GM23248 (cell line): ENCODE data around the gene UBL3. TPM values are rescaled to one million over a fixed set of nuclear protein-coding genes. Genes with fewer than 3 reads are reported as not detected.
A peak's percentile ranks its signal among the peaks of the same experiment; 100 is the strongest.

Experiments
- DNase-seq: peaks from one replicate; pipeline ENCODE4 v3.0.0-alpha.2; 2015
- H2AFZ ChIP-seq: fragments of 200-600 bp; sonication (generic); 2 replicates; pipeline ENCODE4 v1.6.1; 2016; ENCODE audit warnings: antibody characterized with exemption
- H3F3A ChIP-seq: fragments of 200-600 bp; sonication (generic); 2 replicates; pipeline ENCODE4 v1.6.1; 2016; ENCODE audit warnings: mild to moderate bottlenecking, antibody characterized with exemption, mixed run types; ENCODE audit not compliant: insufficient read depth
- H3K27ac ChIP-seq: fragments of 200-600 bp; sonication (generic); 2 replicates; pipeline ENCODE4 v1.5.1; 2016; ENCODE audit warnings: mild to moderate bottlenecking
- H3K27me3 ChIP-seq: fragments of 200-600 bp; sonication (generic); replicated peaks from 2 replicates; pipeline ENCODE4 v1.6.1; 2016; ENCODE audit warnings: mild to moderate bottlenecking; ENCODE audit not compliant: insufficient read depth
- H3K36me3 ChIP-seq: fragments of 200-600 bp; sonication (generic); 2 replicates; pipeline ENCODE4 v1.6.1; 2016; ENCODE audit warnings: low read depth, mild to moderate bottlenecking
- H3K4me1 ChIP-seq: fragments of 200-600 bp; sonication (generic); 2 replicates; pipeline ENCODE4 v1.6.1; 2016; ENCODE audit warnings: mild to moderate bottlenecking; ENCODE audit not compliant: insufficient read depth
- H3K4me2 ChIP-seq: fragments of 200-600 bp; sonication (generic); one replicate; pipeline ENCODE4 v1.6.1; 2016; ENCODE audit warnings: mild to moderate bottlenecking; ENCODE audit not compliant: unreplicated experiment
- H3K4me3 ChIP-seq: fragments of 200-600 bp; sonication (generic); 2 replicates; pipeline ENCODE4 v1.5.1; 2016; ENCODE audit warnings: mild to moderate bottlenecking
- H3K79me2 ChIP-seq: fragments of 200-600 bp; sonication (generic); 2 replicates; pipeline ENCODE4 v1.6.1; 2016; ENCODE audit warnings: mild to moderate bottlenecking; ENCODE audit not compliant: insufficient read depth
- H3K9ac ChIP-seq: fragments of 200-600 bp; sonication (generic); 2 replicates; pipeline ENCODE4 v1.6.1; 2016; ENCODE audit warnings: mild to moderate bottlenecking
- H3K9me2 ChIP-seq: fragments of 200-600 bp; sonication (generic); 2 replicates; pipeline ENCODE4 v1.6.1; 2016; ENCODE audit warnings: mixed run types, mild to moderate bottlenecking, moderate library complexity; ENCODE audit not compliant: insufficient read depth
- H3K9me3 ChIP-seq: fragments of 200-600 bp; sonication (generic); one replicate; pipeline ENCODE4 v1.6.1; 2017; ENCODE audit warnings: low read depth
- H4K20me1 ChIP-seq: fragments of 200-600 bp; sonication (generic); 2 replicates; pipeline ENCODE4 v1.6.0; 2016; ENCODE audit not compliant: insufficient read depth
- EZH2 ChIP-seq: fragments of 200-600 bp; sonication (generic); IDR thresholded peaks from 2 replicates; pipeline ENCODE4 v1.6.1; 2018; ENCODE audit warnings: antibody characterized with exemption, mild to moderate bottlenecking; ENCODE audit not compliant: insufficient read depth, poor library complexity, severe bottlenecking
- EZH2phosphoT487 ChIP-seq: fragments of 200-600 bp; sonication (generic); IDR thresholded peaks from 2 replicates; pipeline ENCODE4 v1.6.1; 2018; ENCODE audit warnings: antibody characterized with exemption, moderate library complexity, mild to moderate bottlenecking, low read depth; ENCODE audit not compliant: insufficient read depth
- WGBS, 2 experiments: methylation state at CpG; one replicate each; pipeline ENCODE4 v1.1.6; 2015 to 2017; ENCODE audit warnings: low lambda C conversion rate in 2 of 2, low coverage in 1 of 2; ENCODE audit errors: missing lambda C conversion rate in 2 of 2; 5-methylcytosine and 5-hydroxymethylcytosine counted together
- in situ Hi-C: fragments of 300-500 bp; cut with MboI; formaldehyde crosslinking; loops from 2 replicates; pipeline ENCODE4 v1.15.0; 2020
- polyA plus RNA-seq: library from polyadenylated mRNA; unstranded; fragments of >200 nt; fragmentation: Nextera tagmentation; extraction: Ambion mirVana; gene quantifications from 2 replicates; pipeline ENCODE4 v1.2.1, GENCODE V29; 2016
- total RNA-seq: library from RNA; depleted of rRNA; stranded (reverse); fragments of >200 nt; shearing (Covaris generic); gene quantifications from 2 replicates; pipeline ENCODE4 v1.2.3, GENCODE V29; 2014

UBL3 gene
- total and polyA plus RNA-seq, 2 experiments from 2014 or later, result 85.8 to 99.3 TPM

DNA sequence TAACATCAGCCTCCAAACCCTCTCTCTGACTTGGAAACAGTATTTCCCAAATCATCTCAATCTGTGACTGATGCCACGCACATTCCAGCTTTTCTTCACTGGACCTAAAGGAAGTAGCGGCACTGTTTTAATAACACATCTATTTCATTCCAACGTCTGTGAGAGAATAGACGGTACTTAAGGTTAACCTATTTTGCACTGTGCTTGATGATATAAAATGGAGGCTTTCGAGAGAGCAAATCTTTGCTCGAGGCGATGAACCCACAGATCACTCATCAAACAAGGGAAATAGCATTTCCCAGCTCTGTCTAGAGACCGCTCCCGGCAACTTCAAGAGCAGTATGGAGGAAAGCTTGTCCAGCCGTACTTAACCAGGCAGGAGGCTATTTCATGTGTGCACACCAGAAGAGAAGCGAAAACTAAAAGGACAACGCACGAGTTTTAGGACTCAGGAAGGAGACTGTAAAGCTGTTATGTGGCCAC lies 2.9 kb downstream of the UBL3 start:
- Histone ChIP-seq H3K9me3 (no peaks in the 10 kb centered on the region), H3F3A (peaks cover 61% of the 10 kb centered on the region), H3K27ac (peak overlapping the region; percentile 95), H3K9me2 (no peaks in the 10 kb centered on the region), H3K79me2 (peaks cover 75% of the 10 kb centered on the region), H3K27me3 (no peaks in the 10 kb centered on the region), H3K9ac (peak overlapping the region; percentile 98), H3K4me3 (peak overlapping the region; percentile 94), H3K36me3 (no peaks in the 10 kb centered on the region), H3K4me2 (peak overlapping the region; percentile 92), H3K4me1 (peaks cover 48% of the 10 kb centered on the region), H4K20me1 (peaks cover 4% of the 10 kb centered on the region; the same call in 1 of the 2 replicates), H2AFZ (no peak overlapping the region)
- 1 to 4% methylated on average over 13 of the region's 13 CpGs for WGBS, 2 experiments
- in situ Hi-C loops, result loop anchor here (5.0 kb wide), 1 partner anchor 270 kb away; no protein-coding TSS in a partner anchor
- TF ChIP-seq EZH2phosphoT487, result no peak
- no peak for TF ChIP-seq EZH2
- peak; percentile 72 for DNase-seq

DNA sequence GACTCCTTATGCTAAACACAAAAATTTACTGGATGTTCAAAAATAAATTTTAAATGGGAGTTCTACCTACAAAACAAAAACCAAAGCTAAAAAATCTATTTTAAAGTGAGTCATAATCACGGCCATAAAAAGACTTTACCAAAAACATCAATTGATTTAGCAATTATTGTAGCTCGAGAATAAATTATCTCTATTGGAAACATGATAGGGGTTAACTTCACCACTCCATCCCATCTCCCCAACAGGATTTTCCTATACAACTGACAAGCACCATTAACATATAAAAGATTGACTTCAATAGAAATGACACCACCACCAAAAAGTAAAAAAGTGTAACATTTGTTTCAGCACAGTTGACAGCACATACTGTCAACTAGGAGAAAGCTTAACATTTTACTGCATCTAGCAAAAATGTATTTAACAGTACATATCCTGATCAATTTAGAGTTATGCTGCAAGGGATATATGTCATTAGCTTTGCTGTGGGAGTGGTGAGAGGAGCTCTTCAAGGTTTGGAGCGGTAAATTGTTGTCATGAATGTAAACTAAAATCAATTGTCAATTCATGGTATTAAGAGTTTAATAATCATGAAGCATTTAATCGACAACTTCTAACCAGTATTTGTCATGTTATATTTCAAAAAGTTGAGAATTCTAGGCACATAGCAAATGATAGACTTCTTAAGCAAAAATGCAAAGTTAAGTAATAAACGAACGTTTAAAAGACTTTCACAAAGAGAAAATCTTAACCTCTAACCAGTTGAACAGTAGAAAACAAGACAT lies 3.8 kb downstream of the UBL3 start:
- H3K27ac ChIP-seq, result peak overlapping the region; percentile 95
- in situ Hi-C loops, result loop anchor here (5.0 kb wide), 1 partner anchor 271 kb away; no protein-coding TSS in a partner anchor
- no peaks in the 10 kb centered on the region for H3K27me3 ChIP-seq
- DNase-seq, result peak; percentile 33
- no peaks in the 10 kb centered on the region for H3K36me3 ChIP-seq
- H3K9me2 ChIP-seq, result no peaks in the 10 kb centered on the region
- peak overlapping the region; percentile 92 for H3K4me2 ChIP-seq
- WGBS, 2 experiments, result 1% methylated on average over 6 of the region's 6 CpGs
- H3K9ac ChIP-seq, result peak overlapping the region; percentile 98
- H3K4me1 ChIP-seq, result peaks cover 45% of the 10 kb centered on the region
- no peak overlapping the region for H2AFZ ChIP-seq
- H3F3A ChIP-seq, result peaks cover 56% of the 10 kb centered on the region
- TF ChIP-seq EZH2phosphoT487, result no peak
- no peak for TF ChIP-seq EZH2
- H3K4me3 ChIP-seq, result peak overlapping the region; percentile 94
- H3K9me3 ChIP-seq, result no peaks in the 10 kb centered on the region
- H3K79me2 ChIP-seq, result peaks cover 84% of the 10 kb centered on the region
- peaks cover 4% of the 10 kb centered on the region; the same call in 1 of the 2 replicates for H4K20me1 ChIP-seq

DNA sequence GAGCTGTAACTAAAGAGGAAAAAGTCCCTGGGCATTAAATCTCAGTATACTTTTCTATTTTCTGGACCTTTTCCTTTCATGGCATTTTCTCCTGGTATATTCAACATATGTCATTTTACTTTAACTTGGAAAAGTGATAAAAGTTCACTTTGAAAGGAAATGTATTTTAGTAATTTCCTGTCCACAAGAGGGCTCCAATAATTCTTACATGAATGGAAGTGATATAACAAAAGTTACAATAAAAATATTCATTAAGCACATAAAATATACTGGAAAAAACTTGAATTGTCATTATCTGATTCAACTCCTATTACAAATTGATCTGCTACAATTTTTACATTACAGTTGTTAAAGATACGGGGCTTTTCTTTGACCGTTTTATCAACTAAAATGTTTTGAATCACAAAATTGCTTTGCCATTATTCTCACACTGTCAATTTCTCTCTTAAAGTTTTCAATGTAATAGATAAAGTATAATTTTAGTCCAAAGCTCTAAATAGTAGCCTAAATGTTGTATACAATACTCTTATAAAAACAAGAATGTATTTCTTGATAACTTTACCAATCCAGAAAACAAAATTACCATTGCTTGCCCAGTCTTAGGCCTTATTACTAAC lies 4.9 kb downstream of the UBL3 start:
- in situ Hi-C loops, result loop anchor here (5.0 kb wide), 1 partner anchor 272 kb away; no protein-coding TSS in a partner anchor

DNA sequence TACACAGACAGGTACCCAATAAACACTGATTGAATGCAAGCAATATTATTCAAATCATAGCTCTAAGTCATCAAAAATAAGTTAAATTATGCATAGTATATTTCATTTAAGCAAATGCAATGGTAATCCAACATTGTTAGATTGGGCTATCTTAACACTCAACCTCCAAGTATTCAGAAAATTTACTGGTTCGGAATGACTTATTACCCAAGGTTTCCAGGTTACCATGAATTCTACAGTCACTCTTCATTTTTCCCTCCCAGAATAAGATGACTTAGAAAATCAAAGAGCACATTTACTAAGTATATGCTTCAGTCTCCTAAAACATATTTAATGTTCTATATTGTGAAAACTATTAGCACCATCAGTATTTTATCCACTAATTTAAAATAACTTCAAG lies 6.0 kb downstream of the UBL3 start:
- Histone ChIP-seq H3K79me2 (peaks cover 100% of the 10 kb centered on the region), H3K4me2 (peak overlapping the region; percentile 92), H3K9me3 (no peaks in the 10 kb centered on the region), H3K27me3 (no peaks in the 10 kb centered on the region), H3K4me1 (peaks cover 55% of the 10 kb centered on the region), H4K20me1 (peaks cover 12% of the 10 kb centered on the region), H2AFZ (no peak overlapping the region), H3K36me3 (no peaks in the 10 kb centered on the region), H3K27ac (peak overlapping the region; percentile 95; the same call in 1 of the 2 replicates), H3K9ac (peak overlapping the region; percentile 98), H3F3A (peaks cover 59% of the 10 kb centered on the region), H3K4me3 (peak overlapping the region; percentile 94), H3K9me2 (no peaks in the 10 kb centered on the region)
- TF ChIP-seq EZH2phosphoT487, result no peak
- no peak for TF ChIP-seq EZH2
- peak; percentile 59 for DNase-seq
- 3 to 13% methylated on average over 1 of the region's 1 CpG for WGBS, 2 experiments
- in situ Hi-C loops, result no loop called here

More for the DNA sequence above, 4.9 kb downstream of the UBL3 start:
- Histone ChIP-seq H3K9ac (peak overlapping the region; percentile 98), H3F3A (peaks cover 53% of the 10 kb centered on the region), H3K36me3 (no peaks in the 10 kb centered on the region), H3K4me3 (peak overlapping the region; percentile 94), H3K27ac (peak overlapping the region; percentile 95), H3K9me3 (no peaks in the 10 kb centered on the region), H4K20me1 (peaks cover 6% of the 10 kb centered on the region; the same call in 1 of the 2 replicates), H2AFZ (no peak overlapping the region), H3K27me3 (no peaks in the 10 kb centered on the region), H3K4me1 (peaks cover 46% of the 10 kb centered on the region), H3K4me2 (peak overlapping the region; percentile 92), H3K9me2 (no peaks in the 10 kb centered on the region), H3K79me2 (peaks cover 95% of the 10 kb centered on the region)
- 37 to 38% methylated on average over 2 of the region's 2 CpGs for WGBS, 2 experiments
- DNase-seq, result peak; percentile 59
- TF ChIP-seq EZH2 (no peak), EZH2phosphoT487 (no peak)
